Measurements from ENCODE around the gene PDZK1.

DNA sequence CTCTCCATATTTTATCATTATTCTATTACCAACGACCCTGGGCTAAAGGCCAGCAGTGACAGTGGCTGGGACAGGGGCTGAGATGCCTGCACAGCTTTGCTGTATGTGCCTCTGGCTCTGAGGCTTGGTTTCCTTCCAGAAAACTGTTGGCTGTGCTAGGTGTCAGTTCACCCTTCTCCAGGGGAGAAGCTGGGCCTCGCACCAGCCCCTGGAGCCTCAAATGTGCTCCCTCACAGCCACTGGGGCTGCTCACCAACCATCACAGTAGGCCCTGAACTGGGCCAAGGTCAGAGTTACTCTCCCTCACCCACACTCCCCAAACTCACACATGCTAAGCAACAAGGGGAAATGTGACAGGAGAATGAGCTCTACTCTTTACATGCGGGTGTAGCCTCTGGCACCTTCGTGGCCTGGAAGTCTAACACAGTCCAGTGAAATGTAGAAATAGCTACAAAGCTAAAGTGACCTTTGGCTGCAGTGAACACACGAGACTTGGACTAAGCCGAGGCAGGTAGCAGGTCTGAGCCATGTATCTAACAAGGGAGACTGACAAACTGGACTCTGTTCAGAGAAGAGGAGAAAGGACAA, 7.5 kb upstream of the PDZK1 start:
- TF ChIP-seq POLR2A (IDR thresholded peaks at IDR 0.05; ENCODE audit: low read length), result no peak
- no peak for TF ChIP-seq GATA1 (IDR thresholded peaks at IDR 0.05; ENCODE audit: low read depth, low read length)
